NCI-H146 (cell line): ENCODE results near the gene COL5A1.
"Not testable (repeated sequence)": the region's sequence is repeated elsewhere in the genome, so short reads cannot be mapped to it uniquely, and the experiment has no call there.

Experiments used
- DNase-seq: peaks from one replicate; lab custom pipeline; 2025; lab: John Stamatoyannopoulos, UW

The COL5A1 gene

DNA sequence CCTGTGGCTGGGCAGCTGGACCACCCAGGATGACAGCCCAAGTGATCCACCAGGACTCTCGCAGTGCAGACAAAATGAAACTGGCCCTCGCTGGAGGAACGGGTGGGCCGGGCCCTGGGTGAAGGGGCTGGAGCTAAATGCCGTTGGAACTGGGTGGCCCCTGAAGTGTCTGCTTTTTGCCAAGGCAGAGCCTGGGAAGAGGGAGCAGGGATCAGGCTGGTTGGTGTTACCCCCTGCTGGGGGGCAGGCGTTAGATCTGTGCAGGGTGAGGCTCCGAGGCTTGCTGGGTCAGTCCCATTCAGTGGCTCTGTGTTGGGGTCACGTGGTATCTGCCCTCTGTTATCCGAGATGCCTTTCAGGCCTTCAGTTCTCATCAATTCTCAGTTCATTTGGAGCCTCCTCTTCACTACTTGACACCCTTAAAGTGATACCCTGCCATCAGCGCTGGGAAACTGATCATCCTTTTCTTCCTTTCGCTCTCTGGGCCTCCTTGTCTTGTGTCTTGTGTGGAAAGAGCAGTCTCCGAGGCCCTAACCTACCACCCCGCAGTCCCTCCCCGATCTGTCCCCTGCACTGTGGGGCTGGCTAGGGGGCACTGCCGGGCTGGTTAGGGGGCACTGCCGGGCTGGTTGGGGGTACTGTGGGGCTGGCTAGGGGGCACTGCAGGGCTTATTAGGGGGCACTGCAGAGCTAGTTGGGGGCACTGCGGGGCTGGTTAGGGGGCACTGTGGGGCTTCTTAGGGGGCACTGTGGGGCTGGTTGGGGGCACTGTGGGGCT is 37.3 kb downstream of the COL5A1 start:
- DNase-seq = no peak

GRCh38 chr9:134679616-134680392 is 38.2 kb downstream of the COL5A1 start:
- DNase-seq = no peak

- DNase-seq = no peak
Measured at GRCh38 chr9:134680393-134681060, 38.9 kb downstream of the COL5A1 start.

- DNase-seq = no peak
Measured at GRCh38 chr9:134681061-134681661, 39.6 kb downstream of the COL5A1 start.

DNA sequence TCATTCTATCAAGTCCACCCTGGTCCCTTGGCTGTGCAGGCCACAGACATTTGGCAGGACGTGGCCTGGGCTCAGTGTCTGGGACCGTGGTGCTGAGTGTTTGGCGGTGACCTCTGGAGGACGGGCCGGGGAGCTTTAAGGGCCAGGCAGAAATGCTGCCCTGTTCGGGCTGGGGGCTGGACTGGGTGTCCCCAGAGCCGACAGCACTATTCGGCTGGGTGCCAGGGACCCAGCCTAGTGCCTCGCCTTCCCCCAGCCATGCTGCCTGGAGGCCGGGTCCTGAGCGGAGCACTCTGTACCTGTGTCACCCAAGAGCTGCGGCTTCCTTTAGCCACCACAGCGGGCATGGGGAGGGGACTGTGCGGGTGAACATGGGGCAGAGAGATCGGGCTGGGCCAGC is 40.4 kb downstream of the COL5A1 start:
- DNase-seq = no peak

- DNase-seq = no peak
Measured at GRCh38 chr9:134682651-134683364, 41.2 kb downstream of the COL5A1 start.

DNA sequence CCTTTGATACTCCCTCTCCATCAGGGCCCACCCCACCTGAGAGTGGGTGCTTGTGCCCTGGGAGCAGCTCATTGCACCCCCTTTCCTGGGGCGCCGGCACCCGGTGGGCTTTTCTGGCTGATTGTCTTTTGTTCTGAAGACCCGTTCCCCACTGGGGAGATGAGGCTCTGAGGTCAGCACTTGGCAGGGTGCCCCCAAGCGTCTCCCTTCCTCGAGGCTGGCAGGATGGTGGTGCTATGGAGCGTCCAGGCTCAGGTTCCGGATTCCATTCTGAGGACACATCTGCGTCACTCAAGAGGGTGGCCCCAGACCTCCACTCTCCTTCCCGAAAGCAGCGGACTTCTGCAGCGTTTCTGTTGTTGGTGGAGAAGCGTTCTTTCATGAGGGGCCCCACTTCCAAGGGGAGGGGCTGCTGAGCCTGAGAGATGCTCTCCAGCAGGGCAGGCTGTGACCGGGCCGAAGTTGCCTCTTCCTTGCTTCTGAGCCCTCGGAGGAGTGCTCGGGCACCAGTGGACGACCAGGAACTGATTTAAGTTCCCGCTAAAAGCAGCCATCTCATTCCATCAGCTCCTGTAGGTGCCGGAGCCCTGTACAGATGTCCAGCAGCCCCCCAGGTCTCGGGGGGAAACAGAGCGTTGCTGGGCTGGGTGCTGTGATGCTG is 42.2 kb downstream of the COL5A1 start:
- no peak for DNase-seq

DNA sequence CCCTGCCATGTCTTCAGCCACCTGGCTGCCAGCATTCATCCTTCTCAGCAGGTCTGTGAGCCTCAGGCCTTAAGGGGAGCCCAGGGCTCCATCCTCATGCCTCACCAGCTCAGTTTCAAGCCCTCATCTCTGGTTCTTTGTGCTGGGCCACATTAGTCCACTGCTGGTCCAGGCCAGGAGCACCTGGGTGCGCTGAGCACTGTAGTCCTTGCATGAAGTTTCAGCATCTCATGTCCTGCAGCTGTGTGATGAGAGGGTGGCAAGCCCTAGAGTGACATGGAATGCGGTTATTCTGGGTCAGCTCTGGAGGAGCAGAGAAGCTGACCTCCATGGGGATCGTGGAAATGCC is 42.7 kb downstream of the COL5A1 start:
- DNase-seq = no peak

DNA sequence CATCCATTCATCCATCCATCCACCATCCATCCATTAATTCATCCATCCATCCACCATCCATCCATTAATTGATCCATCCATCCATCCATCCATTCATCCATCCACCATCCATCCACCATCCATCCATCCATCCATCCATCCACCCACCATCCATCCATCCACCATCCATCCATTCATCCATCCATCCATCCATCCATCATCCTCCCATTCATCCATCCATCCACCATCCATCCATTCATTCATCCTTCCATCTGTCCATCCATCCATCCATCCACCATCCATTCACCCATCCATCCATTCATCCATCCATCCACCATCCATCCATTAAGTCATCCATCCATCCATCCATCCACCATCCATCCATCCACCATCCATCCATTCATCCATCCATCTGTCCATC is 43.3 kb downstream of the COL5A1 start:
- not testable (repeated sequence) for DNase-seq

- DNase-seq = no peak
Measured at GRCh38 chr9:134685784-134686183, 44.2 kb downstream of the COL5A1 start.

GRCh38 chr9:134686896-134687295 is 45.3 kb downstream of the COL5A1 start:
- no peak for DNase-seq

- DNase-seq = no peak
Measured at GRCh38 chr9:134687556-134687955, 46.0 kb downstream of the COL5A1 start.

DNA sequence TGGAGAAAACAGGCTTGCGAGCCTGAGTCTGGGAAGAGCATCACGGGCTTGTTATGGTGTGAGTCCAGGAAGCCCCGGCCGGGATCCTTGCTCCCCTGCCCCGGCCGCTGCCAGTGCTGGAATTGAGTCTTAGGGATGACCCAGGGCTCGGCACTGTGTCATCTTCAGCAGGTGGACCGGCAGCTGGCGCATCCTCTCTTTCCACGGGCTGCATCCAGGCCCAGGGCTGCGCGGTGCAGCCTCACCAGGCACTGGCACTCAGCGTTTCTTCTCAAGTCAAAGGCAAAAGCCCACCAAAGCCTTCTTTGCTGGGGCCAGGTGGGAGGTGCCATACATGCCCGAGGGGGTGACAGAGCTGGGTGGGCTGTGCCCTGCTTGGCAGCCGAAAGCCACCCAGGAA is 46.6 kb downstream of the COL5A1 start:
- DNase-seq = no peak

GRCh38 chr9:134688661-134689320 is 47.2 kb downstream of the COL5A1 start:
- no peak for DNase-seq

DNA sequence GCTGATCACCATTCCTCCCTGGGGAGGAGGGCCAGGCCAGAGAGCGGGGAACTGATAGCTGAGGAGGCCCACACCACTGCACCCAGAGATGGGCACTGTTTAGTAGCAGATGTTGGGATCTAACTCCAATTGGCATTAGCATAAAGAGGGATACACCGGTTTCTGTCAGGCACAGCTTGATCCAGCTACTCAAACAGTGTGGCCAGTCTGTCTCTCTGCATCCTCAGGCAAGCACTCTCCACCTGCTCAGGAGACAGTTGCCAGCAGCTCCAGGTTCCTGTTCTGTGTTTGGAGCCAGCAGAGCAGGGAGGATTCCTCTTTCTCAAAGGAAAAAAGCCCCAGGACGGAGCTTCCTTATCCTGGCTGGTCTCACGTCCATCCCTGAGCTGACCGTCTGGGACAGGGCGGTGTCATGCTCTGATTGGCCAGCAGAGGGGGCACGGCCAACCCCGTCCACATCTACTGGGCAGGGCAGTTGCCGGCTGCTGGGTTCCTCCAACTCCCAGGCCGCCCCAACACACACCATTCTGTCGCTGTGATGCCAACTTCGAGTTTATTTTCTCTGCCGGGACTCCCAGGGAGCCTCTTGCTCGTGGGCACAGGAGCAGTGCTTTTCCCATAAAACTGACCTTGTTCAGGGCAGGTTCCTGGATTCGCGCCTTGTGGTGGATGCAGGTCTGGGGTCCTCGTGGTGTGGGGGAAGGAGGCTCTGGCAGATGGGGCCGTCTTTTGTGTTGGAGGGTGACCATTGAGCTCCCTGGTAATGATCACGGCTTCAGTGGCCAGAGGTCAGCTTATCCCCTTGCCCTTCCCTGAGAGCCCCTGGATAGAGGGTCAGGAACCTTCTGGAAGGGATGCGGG is 47.9 kb downstream of the COL5A1 start:
- DNase-seq = no peak

DNA sequence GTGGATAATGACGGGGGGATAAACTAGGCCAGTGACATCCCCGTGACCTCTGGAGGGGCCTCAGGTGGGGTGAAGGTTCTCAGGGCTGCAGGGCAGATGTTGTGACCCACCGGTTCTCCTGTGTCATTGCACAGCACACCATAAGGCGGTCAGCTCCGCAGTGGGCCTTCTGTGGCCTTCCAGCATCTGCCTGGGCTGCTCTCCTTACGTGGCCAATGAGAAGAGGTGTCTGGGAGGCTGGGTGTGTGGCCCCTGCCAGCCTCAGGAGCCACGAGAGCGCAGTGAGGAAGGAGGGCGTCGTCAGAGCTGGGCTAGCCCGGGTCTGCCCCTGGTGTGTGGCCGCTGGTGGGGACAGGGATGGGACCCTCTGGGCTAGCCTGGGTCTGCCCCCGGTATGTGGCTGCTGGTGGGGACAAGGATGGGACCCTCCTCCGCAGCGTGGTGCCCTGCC is 48.7 kb downstream of the COL5A1 start:
- no peak for DNase-seq

DNA sequence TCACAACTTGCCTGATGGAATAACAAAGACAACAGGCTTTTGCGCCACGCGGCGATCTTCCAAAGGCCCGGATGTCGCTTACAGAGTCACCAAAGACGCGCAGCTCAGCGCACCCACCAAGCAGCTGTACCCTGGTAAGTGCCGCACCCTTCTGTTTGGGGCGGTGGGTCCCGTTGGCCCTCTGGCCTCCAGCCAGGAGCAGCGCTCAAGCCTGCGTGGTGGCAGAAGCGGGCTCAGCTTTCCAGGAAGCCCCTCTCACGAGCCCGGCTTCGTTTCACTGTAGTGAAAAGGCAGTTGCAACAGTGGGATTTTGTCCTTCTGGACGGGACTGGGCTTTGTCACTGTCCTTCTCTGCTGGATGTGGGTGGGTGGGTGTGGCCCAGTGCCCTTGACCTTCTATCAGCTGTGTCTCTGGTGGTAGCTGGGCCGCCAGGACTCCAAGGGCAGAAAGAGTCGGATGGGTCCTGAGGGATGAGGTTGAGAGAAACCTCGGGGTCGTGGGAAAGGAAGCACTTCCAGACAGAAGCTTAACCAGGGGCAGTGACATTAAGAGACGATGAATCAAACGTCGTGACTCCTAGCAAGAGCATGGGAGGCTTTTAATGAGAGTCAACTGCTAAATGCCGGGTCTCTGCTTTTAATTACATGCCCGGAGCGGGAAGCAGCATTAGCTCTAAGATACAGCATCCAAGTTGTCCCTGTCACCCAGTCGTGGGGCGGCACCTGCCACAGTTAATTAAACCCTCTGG is 49.5 kb downstream of the COL5A1 start:
- DNase-seq = no peak

GRCh38 chr9:134691695-134692572 is 50.3 kb downstream of the COL5A1 start:
- no peak for DNase-seq
